GM12878 (cell line): Measurements from ENCODE around the gene POFUT2.

Source experiments
- EGR1 ChIP-seq, 2 experiments: IDR thresholded peaks; 1 replicate in 1 of 2; 2 replicates in 1 of 2; pipeline ENCODE4 v1.6.1; 2011 to 2012; ENCODE audit warnings: low read depth in 2 of 2, low read length in 2 of 2, borderline replicate concordance in 1 of 2, mild to moderate bottlenecking in 1 of 2, moderate library complexity in 1 of 2
- ESRRA ChIP-seq: IDR thresholded peaks from 2 replicates; pipeline ENCODE4 v1.6.1; 2012; ENCODE audit warnings: mild to moderate bottlenecking, low read length, improper control_type of control experiment
- FOS ChIP-seq: IDR thresholded peaks from 3 replicates; pipeline ENCODE4 v1.6.1; 2011; ENCODE audit warnings: borderline replicate concordance; ENCODE audit not compliant: insufficient read length; ENCODE audit errors: extremely low read depth
- FOXM1 ChIP-seq: IDR thresholded peaks from 2 replicates; pipeline ENCODE4 v1.6.1; 2012; ENCODE audit warnings: low read depth, mild to moderate bottlenecking, inconsistent platforms, low read length, moderate library complexity
- HDGF ChIP-seq: fragments of 450-650 bp; IDR thresholded peaks from 2 replicates; pipeline ENCODE4 v1.6.1; 2016; ENCODE audit warnings: antibody characterized with exemption
- MTA2 ChIP-seq: fragments of 450-650 bp; IDR thresholded peaks from 2 replicates; pipeline ENCODE4 v1.6.1; 2016; ENCODE audit warnings: low read depth, mild to moderate bottlenecking, moderate library complexity
- POLR2A ChIP-seq: IDR thresholded peaks from 2 replicates; pipeline ENCODE4 v1.6.1; 2011; ENCODE audit warnings: low read depth, mild to moderate bottlenecking, low read length
- POLR2AphosphoS5 ChIP-seq: IDR thresholded peaks from 2 replicates; pipeline ENCODE4 v1.6.1; 2011; ENCODE audit warnings: mild to moderate bottlenecking, low read length, inconsistent platforms
- SRF ChIP-seq, 2 experiments: IDR thresholded peaks; 2 replicates each; pipeline ENCODE4 v1.6.1; 2011; ENCODE audit warnings: low read depth in 2 of 2, low read length in 2 of 2, mild to moderate bottlenecking in 1 of 2, moderate library complexity in 1 of 2
- ZNF207 ChIP-seq: fragments of 450-650 bp; IDR thresholded peaks from 2 replicates; pipeline ENCODE4 v1.6.1; 2014; ENCODE audit warnings: antibody characterized with exemption, mild to moderate bottlenecking, borderline replicate concordance
- TF ChIP-seq, protein P1 (sequence below), 3 experiments: IDR thresholded peaks in 2 of 3; conservative IDR thresholded peaks in 1 of 3; 2 replicates each; pipeline ENCODE4 v1.5.1; 2011; ENCODE audit warnings: low read depth in 3 of 3, low read length in 3 of 3, mild to moderate bottlenecking in 3 of 3, control low read depth in 2 of 3, moderate library complexity in 2 of 3, inconsistent platforms in 1 of 3, mixed read lengths in 1 of 3; ENCODE audit not compliant: control insufficient read depth in 2 of 3, insufficient read depth in 1 of 3; ENCODE audit errors: extremely low read depth in 1 of 3
- TF ChIP-seq, protein P2 (sequence below): IDR thresholded peaks from 2 replicates; pipeline ENCODE4 v1.6.1; 2011; ENCODE audit warnings: low read depth, low read length, improper control_type of control experiment, borderline replicate concordance

DNA sequence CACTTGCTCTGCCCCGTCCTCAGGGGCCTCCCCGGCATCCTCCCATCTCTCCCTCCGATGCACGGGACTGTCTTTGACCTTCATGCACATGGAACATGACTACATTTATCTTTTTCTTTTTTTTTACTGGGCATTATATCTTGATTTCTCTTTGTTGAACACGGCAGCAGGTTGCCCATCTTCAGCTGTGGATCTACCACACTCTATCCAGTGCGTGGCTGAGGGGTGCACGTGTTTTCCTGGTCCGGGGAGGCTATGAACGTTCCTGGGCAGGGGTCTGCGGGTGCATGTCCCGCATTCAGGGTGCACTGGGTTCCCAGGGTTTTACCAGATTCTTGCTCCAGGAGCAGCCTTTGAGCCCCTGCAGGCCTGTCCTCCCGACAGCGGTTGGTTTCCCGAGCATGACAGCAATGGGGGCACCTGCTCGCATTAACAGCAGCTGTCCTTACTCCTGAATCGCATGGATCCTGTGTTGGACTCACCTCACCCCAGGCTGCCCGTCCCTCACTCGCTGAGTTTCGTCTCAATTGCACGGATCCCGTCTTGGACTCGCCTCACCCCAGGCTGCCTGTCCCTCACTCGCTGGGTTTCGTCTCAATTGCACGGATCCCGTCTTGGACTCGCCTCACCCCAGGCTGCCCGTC lies 7.4 kb downstream of the POFUT2 start:
- TF ChIP-seq, protein P1, sequence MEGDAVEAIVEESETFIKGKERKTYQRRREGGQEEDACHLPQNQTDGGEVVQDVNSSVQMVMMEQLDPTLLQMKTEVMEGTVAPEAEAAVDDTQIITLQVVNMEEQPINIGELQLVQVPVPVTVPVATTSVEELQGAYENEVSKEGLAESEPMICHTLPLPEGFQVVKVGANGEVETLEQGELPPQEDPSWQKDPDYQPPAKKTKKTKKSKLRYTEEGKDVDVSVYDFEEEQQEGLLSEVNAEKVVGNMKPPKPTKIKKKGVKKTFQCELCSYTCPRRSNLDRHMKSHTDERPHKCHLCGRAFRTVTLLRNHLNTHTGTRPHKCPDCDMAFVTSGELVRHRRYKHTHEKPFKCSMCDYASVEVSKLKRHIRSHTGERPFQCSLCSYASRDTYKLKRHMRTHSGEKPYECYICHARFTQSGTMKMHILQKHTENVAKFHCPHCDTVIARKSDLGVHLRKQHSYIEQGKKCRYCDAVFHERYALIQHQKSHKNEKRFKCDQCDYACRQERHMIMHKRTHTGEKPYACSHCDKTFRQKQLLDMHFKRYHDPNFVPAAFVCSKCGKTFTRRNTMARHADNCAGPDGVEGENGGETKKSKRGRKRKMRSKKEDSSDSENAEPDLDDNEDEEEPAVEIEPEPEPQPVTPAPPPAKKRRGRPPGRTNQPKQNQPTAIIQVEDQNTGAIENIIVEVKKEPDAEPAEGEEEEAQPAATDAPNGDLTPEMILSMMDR (IDR thresholded peaks at IDR 0.05 in 2 of 3, conservative IDR thresholded peaks at IDR 0.05 in 1 of 3; ENCODE audit: control insufficient read depth in 2 of 3, extremely low read depth in 1 of 3, insufficient read depth in 1 of 3, low read depth in 3 of 3, low read length in 3 of 3): no peak
- TF ChIP-seq EGR1 (IDR thresholded peaks at IDR 0.05; ENCODE audit: borderline replicate concordance in 1 of 2, low read depth in 2 of 2, low read length in 2 of 2) (no peak), FOS (no peak), POLR2A (no peak), ESRRA (no peak), HDGF (no peak), FOXM1 (no peak), SRF (IDR thresholded peaks at IDR 0.05; ENCODE audit: low read depth in 2 of 2, low read length in 2 of 2) (no peak), POLR2AphosphoS5 (no peak), ZNF207 (no peak), MTA2 (no peak)
- TF ChIP-seq, protein P2, sequence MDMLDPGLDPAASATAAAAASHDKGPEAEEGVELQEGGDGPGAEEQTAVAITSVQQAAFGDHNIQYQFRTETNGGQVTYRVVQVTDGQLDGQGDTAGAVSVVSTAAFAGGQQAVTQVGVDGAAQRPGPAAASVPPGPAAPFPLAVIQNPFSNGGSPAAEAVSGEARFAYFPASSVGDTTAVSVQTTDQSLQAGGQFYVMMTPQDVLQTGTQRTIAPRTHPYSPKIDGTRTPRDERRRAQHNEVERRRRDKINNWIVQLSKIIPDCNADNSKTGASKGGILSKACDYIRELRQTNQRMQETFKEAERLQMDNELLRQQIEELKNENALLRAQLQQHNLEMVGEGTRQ: no peak
